OCI-LY1 (cell line): Measurements from ENCODE around the gene ATP2C1.

ENCODE experiments used
- H2AFZ ChIP-seq: fragments of 200-600 bp; sonication (generic), shearing (Covaris generic); 2 replicates; pipeline ENCODE4 v1.6.0; 2014; ENCODE audit warnings: antibody characterized with exemption, mild to moderate bottlenecking, low read length
- H3F3A ChIP-seq: fragments of 200-600 bp; sonication (generic), shearing (Covaris generic); 2 replicates; pipeline ENCODE4 v1.6.0; 2014; ENCODE audit warnings: mild to moderate bottlenecking, antibody characterized with exemption, low read length, moderate library complexity; ENCODE audit not compliant: insufficient read depth
- H3K27ac ChIP-seq: fragments of 200-600 bp; sonication (generic); 2 replicates; pipeline ENCODE4 v1.5.1; 2014; ENCODE audit warnings: low read length, mixed run types, mild to moderate bottlenecking, low read depth; ENCODE audit not compliant: poor library complexity, severe bottlenecking
- H3K27me3 ChIP-seq: fragments of 200-600 bp; sonication (generic); 2 replicates; pipeline ENCODE4 v1.6.0; 2014; ENCODE audit warnings: antibody characterized with exemption, mild to moderate bottlenecking, low read length, moderate library complexity; ENCODE audit not compliant: insufficient read depth
- H3K36me3 ChIP-seq: fragments of 200-600 bp; sonication (generic); 2 replicates; pipeline ENCODE4 v1.6.1; 2014; ENCODE audit warnings: mild to moderate bottlenecking, antibody characterized with exemption, low read length, moderate library complexity, mixed read lengths; ENCODE audit not compliant: insufficient read depth
- H3K4me1 ChIP-seq: fragments of 200-600 bp; sonication (generic); 2 replicates; pipeline ENCODE4 v1.5.1; 2014; ENCODE audit warnings: mild to moderate bottlenecking, low read length, moderate library complexity; ENCODE audit not compliant: insufficient read depth, severe bottlenecking
- H3K4me2 ChIP-seq: fragments of 200-600 bp; sonication (generic), shearing (Covaris generic); 2 replicates; pipeline ENCODE4 v1.6.1; 2014; ENCODE audit warnings: low read length
- H3K4me3 ChIP-seq: fragments of 200-600 bp; sonication (generic); 2 replicates; pipeline ENCODE4 v1.5.1; 2014; ENCODE audit warnings: low read length, low read depth, mild to moderate bottlenecking, mixed read lengths; ENCODE audit not compliant: poor library complexity, severe bottlenecking
- H3K79me2 ChIP-seq: fragments of 200-600 bp; shearing (Covaris generic); 2 replicates; pipeline ENCODE4 v1.6.1; 2016; ENCODE audit warnings: mixed run types, low read length, mixed read lengths; ENCODE audit not compliant: insufficient read depth
- H3K9ac ChIP-seq: fragments of 200-600 bp; sonication (generic), shearing (Covaris generic); 2 replicates; pipeline ENCODE4 v1.6.1; 2014; ENCODE audit warnings: mild to moderate bottlenecking, low read length, mixed read lengths
- H3K9me2 ChIP-seq: fragments of 200-600 bp; sonication (generic), shearing (Covaris generic); 2 replicates; pipeline ENCODE4 v1.6.1; 2014; ENCODE audit warnings: low read depth, mild to moderate bottlenecking, low read length, mixed read lengths
- H3K9me3 ChIP-seq: fragments of 200-600 bp; shearing (Covaris generic); 2 replicates; pipeline ENCODE4 v1.6.1; 2014; ENCODE audit warnings: low read length, mixed read lengths
- H4K20me1 ChIP-seq: fragments of 200-600 bp; sonication (generic), shearing (Covaris generic); 2 replicates; pipeline ENCODE4 v1.6.0; 2016; ENCODE audit warnings: mild to moderate bottlenecking, low read length; ENCODE audit not compliant: insufficient read depth
- EZH2 ChIP-seq: fragments of 200-600 bp; sonication (generic), shearing (Covaris generic); IDR thresholded peaks from 2 replicates; pipeline ENCODE4 v1.8.0; 2017; ENCODE audit warnings: borderline replicate concordance, mixed run types, mild to moderate bottlenecking, antibody characterized with exemption, low read length, moderate library complexity, mixed read lengths
- TF ChIP-seq, protein P1 (sequence below): fragments of 200-600 bp; sonication (generic), shearing (Covaris generic); IDR thresholded peaks from 2 replicates; pipeline ENCODE4 v1.5.1; 2017; ENCODE audit warnings: mild to moderate bottlenecking, antibody characterized with exemption, low read length, moderate library complexity, mixed read lengths

ATP2C1 gene

GRCh38 chr3:130975251-130975650, 81.4 kb downstream of the ATP2C1 start:
- no peak overlapping the region for H3K4me3 ChIP-seq
- H3K9me3 ChIP-seq, result no peaks in the 10 kb centered on the region
- no peaks in the 10 kb centered on the region for H3K27me3 ChIP-seq
- no peak overlapping the region for H2AFZ ChIP-seq
- peaks cover 51% of the 10 kb centered on the region for H3K36me3 ChIP-seq
- H3K4me2 ChIP-seq, result no peak overlapping the region
- H3K4me1 ChIP-seq, result no peaks in the 10 kb centered on the region
- no peak for TF ChIP-seq EZH2
- TF ChIP-seq, protein P1, sequence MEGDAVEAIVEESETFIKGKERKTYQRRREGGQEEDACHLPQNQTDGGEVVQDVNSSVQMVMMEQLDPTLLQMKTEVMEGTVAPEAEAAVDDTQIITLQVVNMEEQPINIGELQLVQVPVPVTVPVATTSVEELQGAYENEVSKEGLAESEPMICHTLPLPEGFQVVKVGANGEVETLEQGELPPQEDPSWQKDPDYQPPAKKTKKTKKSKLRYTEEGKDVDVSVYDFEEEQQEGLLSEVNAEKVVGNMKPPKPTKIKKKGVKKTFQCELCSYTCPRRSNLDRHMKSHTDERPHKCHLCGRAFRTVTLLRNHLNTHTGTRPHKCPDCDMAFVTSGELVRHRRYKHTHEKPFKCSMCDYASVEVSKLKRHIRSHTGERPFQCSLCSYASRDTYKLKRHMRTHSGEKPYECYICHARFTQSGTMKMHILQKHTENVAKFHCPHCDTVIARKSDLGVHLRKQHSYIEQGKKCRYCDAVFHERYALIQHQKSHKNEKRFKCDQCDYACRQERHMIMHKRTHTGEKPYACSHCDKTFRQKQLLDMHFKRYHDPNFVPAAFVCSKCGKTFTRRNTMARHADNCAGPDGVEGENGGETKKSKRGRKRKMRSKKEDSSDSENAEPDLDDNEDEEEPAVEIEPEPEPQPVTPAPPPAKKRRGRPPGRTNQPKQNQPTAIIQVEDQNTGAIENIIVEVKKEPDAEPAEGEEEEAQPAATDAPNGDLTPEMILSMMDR, result no peak
- H3F3A ChIP-seq, result no peaks in the 10 kb centered on the region
- H4K20me1 ChIP-seq, result no peaks in the 10 kb centered on the region
- no peaks in the 10 kb centered on the region for H3K9me2 ChIP-seq
- no peak overlapping the region for H3K9ac ChIP-seq
- no peaks in the 10 kb centered on the region for H3K79me2 ChIP-seq
- H3K27ac ChIP-seq, result no peak overlapping the region

- no peaks in the 10 kb centered on the region for H4K20me1 ChIP-seq
- H3K79me2 ChIP-seq, result no peaks in the 10 kb centered on the region
- TF ChIP-seq, protein P1, result no peak
- no peak for TF ChIP-seq EZH2
- no peaks in the 10 kb centered on the region for H3K4me1 ChIP-seq
- H3F3A ChIP-seq, result no peaks in the 10 kb centered on the region
- no peaks in the 10 kb centered on the region for H3K27me3 ChIP-seq
- no peak overlapping the region for H2AFZ ChIP-seq
- H3K4me2 ChIP-seq, result no peak overlapping the region
- H3K9me3 ChIP-seq, result no peaks in the 10 kb centered on the region
- H3K27ac ChIP-seq, result no peak overlapping the region
- no peak overlapping the region for H3K9ac ChIP-seq
- no peak overlapping the region for H3K4me3 ChIP-seq
- H3K36me3 ChIP-seq, result peaks cover 50% of the 10 kb centered on the region
- no peaks in the 10 kb centered on the region for H3K9me2 ChIP-seq
Measured at GRCh38 chr3:130976706-130977105, 82.8 kb downstream of the ATP2C1 start.

GRCh38 chr3:130979117-130979516, 85.2 kb downstream of the ATP2C1 start:
- no peak overlapping the region for H3K4me3 ChIP-seq
- H3K9me2 ChIP-seq, result no peaks in the 10 kb centered on the region
- TF ChIP-seq, protein P1, result no peak
- no peak for TF ChIP-seq EZH2
- H3K4me1 ChIP-seq, result no peaks in the 10 kb centered on the region
- H4K20me1 ChIP-seq, result no peaks in the 10 kb centered on the region
- H3K9me3 ChIP-seq, result no peaks in the 10 kb centered on the region
- no peaks in the 10 kb centered on the region for H3K27me3 ChIP-seq
- no peak overlapping the region for H2AFZ ChIP-seq
- H3K4me2 ChIP-seq, result no peak overlapping the region
- H3K9ac ChIP-seq, result no peak overlapping the region
- no peak overlapping the region for H3K27ac ChIP-seq
- H3F3A ChIP-seq, result no peaks in the 10 kb centered on the region
- H3K79me2 ChIP-seq, result no peaks in the 10 kb centered on the region
- H3K36me3 ChIP-seq, result peaks cover 57% of the 10 kb centered on the region; the same call in 1 of the 2 replicates
